Choroid plexus epithelial cell (primary cell): ENCODE data around the gene KIAA1210.
A peak's percentile ranks its signal among the peaks of the same experiment; 100 is the strongest.

Experiments used
- DNase-seq: peaks from one replicate; pipeline ENCODE4 v3.0.0-alpha.2; 2010; ENCODE audit warnings: low read depth
- H3K4me3 ChIP-seq: 2 replicates; pipeline ENCODE4 v1.5.1; 2011; ENCODE audit warnings: low read depth, mild to moderate bottlenecking, control low read depth, low read length, moderate library complexity
- TF ChIP-seq, protein P1 (sequence below): conservative IDR thresholded peaks from 2 replicates; pipeline ENCODE4 v1.5.1; 2011; ENCODE audit warnings: low read depth, mild to moderate bottlenecking, control low read depth, inconsistent platforms, low read length, moderate library complexity

KIAA1210 gene

DNA sequence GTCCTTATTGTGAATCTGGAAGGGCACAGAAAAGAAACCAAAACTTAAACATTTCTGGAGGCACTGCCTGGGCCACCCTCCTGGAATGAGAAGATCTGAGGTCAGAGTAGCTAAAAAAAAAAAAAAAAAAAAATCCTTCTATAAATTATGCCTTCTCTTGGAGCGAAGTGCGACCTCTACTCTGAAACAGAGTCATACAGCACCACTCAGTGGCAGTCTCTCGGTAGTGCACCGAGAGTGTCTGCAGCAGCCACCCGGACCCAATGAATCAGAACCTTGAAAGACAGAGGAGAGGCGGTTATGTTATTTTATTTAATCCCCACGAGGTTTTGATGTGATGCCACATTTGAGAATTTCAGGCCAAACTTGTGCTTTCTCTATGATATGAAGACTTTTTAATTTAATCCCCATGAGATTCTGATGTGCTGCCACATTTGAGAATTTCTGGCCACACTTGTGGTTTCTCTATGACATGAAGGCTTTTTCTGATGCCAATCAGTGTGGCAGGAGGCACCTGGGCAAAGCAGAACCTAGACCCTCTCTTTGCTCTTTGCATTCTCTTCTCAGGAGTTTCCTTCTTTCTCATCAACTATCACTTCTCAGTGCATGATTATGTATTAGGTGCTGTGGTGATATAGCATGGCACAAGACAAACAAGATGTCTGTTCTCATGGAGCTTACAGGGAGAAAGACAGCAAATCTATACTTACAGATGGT is 60.4 kb downstream of the KIAA1210 start:
- peak; percentile 75 for DNase-seq
- TF ChIP-seq, protein P1, sequence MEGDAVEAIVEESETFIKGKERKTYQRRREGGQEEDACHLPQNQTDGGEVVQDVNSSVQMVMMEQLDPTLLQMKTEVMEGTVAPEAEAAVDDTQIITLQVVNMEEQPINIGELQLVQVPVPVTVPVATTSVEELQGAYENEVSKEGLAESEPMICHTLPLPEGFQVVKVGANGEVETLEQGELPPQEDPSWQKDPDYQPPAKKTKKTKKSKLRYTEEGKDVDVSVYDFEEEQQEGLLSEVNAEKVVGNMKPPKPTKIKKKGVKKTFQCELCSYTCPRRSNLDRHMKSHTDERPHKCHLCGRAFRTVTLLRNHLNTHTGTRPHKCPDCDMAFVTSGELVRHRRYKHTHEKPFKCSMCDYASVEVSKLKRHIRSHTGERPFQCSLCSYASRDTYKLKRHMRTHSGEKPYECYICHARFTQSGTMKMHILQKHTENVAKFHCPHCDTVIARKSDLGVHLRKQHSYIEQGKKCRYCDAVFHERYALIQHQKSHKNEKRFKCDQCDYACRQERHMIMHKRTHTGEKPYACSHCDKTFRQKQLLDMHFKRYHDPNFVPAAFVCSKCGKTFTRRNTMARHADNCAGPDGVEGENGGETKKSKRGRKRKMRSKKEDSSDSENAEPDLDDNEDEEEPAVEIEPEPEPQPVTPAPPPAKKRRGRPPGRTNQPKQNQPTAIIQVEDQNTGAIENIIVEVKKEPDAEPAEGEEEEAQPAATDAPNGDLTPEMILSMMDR = peak; percentile 79

DNA sequence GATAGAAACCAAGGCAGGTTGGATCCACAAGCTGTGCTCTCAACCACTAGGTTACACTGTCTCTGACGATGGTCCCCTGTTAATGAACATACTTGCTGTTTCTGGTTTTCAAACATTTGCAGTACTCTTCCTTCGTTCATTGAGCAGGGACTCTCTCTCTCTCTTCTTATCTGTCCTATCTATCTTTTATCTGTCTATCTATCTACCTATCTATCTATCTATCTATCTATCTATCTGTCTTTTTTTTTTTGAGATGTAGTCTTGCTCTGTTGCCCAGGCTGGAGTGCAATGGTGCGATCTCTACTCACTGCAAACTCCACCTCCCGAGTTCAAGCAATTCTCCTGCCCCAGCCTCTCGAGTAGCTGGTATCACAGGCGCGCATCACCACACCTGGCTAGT is 64.2 kb downstream of the KIAA1210 start:
- no peak for DNase-seq
- no peak overlapping the region for H3K4me3 ChIP-seq
- TF ChIP-seq, protein P1 = no peak

More for the DNA sequence above, 60.4 kb downstream of the KIAA1210 start:
- no peak overlapping the region for H3K4me3 ChIP-seq

DNA sequence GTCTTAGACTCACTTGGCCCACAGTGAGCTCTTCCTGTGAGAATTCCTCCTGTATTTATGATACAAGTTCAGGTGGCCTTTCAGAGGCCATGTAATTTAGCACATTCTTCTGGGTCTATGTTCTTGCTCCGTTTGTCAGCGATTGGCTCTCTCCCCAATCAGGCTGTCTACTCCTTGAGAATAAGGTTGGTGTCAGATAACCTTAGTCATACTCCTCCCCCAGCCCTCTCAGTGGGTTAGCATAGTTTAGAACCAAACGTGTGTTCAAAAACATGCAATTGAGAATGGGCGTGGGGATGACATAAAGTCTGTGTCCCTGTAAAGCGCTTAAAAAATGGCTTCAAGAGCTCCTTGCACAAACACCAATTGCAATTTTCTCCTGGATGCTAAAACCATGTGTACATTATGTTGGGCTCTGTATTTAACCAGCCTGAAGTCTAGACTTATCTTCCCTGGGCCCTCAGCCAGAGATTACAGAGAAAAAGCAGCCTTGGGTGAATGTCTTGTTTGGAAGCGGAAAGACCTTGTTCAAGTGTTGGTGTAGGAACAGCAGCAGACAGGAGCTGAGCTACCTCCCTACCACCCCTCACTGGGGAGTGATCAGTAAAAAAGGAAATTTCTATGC is 64.8 kb downstream of the KIAA1210 start:
- DNase-seq = peak; percentile 49
- TF ChIP-seq, protein P1 = no peak
- no peak overlapping the region for H3K4me3 ChIP-seq

DNA sequence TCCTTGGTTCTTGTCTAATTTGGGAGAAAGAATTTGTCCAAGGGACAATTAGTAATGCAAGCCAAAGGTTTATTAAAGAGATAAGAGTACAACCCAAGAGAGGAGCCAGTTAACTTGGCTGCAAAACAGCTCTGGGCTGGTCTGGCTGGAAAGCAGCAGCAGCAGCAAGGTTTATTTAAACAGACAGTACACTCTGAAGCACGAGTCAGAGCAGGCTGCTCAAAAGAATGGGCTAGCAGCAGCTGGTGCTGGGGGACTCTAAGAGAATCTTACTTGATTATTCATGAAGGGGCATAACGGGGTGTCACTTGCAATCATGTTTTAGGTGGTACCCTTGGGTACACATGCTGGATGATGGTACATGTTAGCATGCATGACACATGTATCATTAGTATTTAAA is 71.9 kb downstream of the KIAA1210 start:
- TF ChIP-seq, protein P1 = no peak
- DNase-seq = peak; percentile 38
- H3K4me3 ChIP-seq = no peak overlapping the region

DNA sequence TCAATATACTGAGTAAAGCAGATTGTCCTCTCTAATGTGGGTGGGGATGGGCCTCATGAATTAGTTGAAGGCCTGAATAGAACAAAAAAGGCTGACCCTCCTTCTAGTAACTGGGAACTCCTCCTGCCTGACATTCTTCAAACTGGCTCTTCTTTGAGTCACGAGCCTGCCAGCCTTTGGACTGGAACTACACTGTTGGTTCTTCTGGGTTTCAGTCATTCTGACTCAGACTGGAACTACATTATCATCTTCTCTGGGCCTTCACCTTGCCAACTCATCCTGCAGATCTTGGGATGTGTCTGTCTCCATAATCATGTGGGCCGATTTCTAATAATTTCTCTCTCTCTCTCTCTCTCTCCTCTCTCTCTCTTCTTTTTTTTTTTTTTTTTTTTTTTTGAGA is 81.7 kb downstream of the KIAA1210 start:
- no peak overlapping the region for H3K4me3 ChIP-seq
- TF ChIP-seq, protein P1 = no peak

DNA sequence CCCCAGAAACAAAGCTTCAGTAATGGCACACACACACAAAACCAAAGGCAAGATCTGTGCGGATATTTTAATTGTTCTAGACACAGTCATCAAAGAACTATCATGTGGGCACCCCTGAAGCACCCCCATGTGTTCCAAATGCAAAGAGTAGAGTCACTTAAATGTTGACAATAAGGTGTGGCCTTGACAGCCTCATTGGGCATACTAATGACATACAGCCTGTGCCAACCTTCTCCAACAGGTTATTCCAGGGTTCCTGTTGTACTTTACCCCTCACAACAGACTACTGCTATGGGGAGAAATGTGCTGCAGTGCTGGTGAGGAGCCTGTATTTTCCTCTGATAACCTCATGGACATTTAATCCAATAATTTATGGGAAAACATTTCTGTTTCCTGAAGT is 84.6 kb downstream of the KIAA1210 start:
- no peak for DNase-seq
- no peak overlapping the region for H3K4me3 ChIP-seq
- TF ChIP-seq, protein P1 = no peak

More for the DNA sequence above, 81.7 kb downstream of the KIAA1210 start:
- no peak for DNase-seq

DNA sequence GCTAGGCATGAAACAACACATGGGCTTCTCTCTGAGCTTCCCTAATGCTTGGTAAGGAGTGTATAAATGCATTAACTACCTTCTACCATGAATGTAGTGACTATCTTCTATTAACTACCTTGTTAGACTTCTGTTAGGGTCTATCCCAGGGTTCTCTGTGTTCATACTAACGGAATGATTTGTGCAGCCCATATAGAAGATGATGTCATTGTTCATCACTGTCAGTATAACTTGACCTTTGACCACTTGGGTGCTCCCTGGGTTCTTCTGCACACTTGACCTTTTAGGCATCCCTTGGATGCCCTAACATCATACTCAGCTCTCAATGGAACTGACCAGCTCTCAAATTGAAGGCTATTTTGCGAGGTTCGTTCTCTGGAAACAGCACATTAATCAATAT is 85.6 kb downstream of the KIAA1210 start:
- DNase-seq = no peak
- H3K4me3 ChIP-seq = no peak overlapping the region
- TF ChIP-seq, protein P1 = no peak
